ENCODE results near the gene RIPPLY2.
A peak's percentile ranks its signal among the peaks of the same experiment; 100 is the strongest.
"Not testable (repeated sequence)": the region's sequence is repeated elsewhere in the genome, so short reads cannot be mapped to it uniquely, and the experiment has no call there.

Gene RIPPLY2

GRCh38 chr6:83853178-83854000 is at the start of gene RIPPLY2:
TSS of gene RIPPLY2 (plus strand) at chr6:83853360. CDS start at chr6:83853417, 57 bp downstream.
- in situ Hi-C loops (cut with HindIII; ENCODE audit: low pct_ligation_motif_present, low pct_unique_long_range_greater_than_20kb, low sequenced_read_pairs) = no loop called here
- DNase-seq = peak; percentile 3

- DNase-seq; in situ Hi-C loops (cut with HindIII; ENCODE audit: low pct_ligation_motif_present, low pct_unique_long_range_greater_than_20kb, low sequenced_read_pairs): not testable (repeated sequence)
Observed at GRCh38 chr6:83803492-83803891, 49.7 kb upstream of the RIPPLY2 start.

GRCh38 chr6:83804886-83805285 is 48.3 kb upstream of the RIPPLY2 start:
- in situ Hi-C loops (cut with HindIII; ENCODE audit: low pct_ligation_motif_present, low pct_unique_long_range_greater_than_20kb, low sequenced_read_pairs) = no loop called here
- no peak for DNase-seq

- DNase-seq = no peak
- in situ Hi-C loops (cut with HindIII; ENCODE audit: low pct_ligation_motif_present, low pct_unique_long_range_greater_than_20kb, low sequenced_read_pairs) = no loop called here
Observed at GRCh38 chr6:83808005-83808404, 45.2 kb upstream of the RIPPLY2 start.

GRCh38 chr6:83808926-83809325 is 44.2 kb upstream of the RIPPLY2 start:
- in situ Hi-C loops (cut with HindIII; ENCODE audit: low pct_ligation_motif_present, low pct_unique_long_range_greater_than_20kb, low sequenced_read_pairs) = no loop called here
- DNase-seq = no peak

GRCh38 chr6:83812595-83812994 is 40.6 kb upstream of the RIPPLY2 start:
- in situ Hi-C loops (cut with HindIII; ENCODE audit: low pct_ligation_motif_present, low pct_unique_long_range_greater_than_20kb, low sequenced_read_pairs) = no loop called here
- no peak for DNase-seq

GRCh38 chr6:83815631-83816272 is 37.4 kb upstream of the RIPPLY2 start:
- in situ Hi-C loops (cut with HindIII; ENCODE audit: low pct_ligation_motif_present, low pct_unique_long_range_greater_than_20kb, low sequenced_read_pairs) = no loop called here
- DNase-seq = peak; percentile 6

- in situ Hi-C loops (cut with HindIII; ENCODE audit: low pct_ligation_motif_present, low pct_unique_long_range_greater_than_20kb, low sequenced_read_pairs) = no loop called here
- no peak for DNase-seq
Observed at GRCh38 chr6:83822629-83823169, 30.5 kb upstream of the RIPPLY2 start.

GRCh38 chr6:83824388-83824801 is 28.8 kb upstream of the RIPPLY2 start:
- peak; percentile 27 for DNase-seq
- in situ Hi-C loops (cut with HindIII; ENCODE audit: low pct_ligation_motif_present, low pct_unique_long_range_greater_than_20kb, low sequenced_read_pairs) = no loop called here

- DNase-seq = no peak
- in situ Hi-C loops (cut with HindIII; ENCODE audit: low pct_ligation_motif_present, low pct_unique_long_range_greater_than_20kb, low sequenced_read_pairs) = no loop called here
Observed at GRCh38 chr6:83824831-83825230, 28.3 kb upstream of the RIPPLY2 start.

- in situ Hi-C loops (cut with HindIII; ENCODE audit: low pct_ligation_motif_present, low pct_unique_long_range_greater_than_20kb, low sequenced_read_pairs) = no loop called here
- no peak for DNase-seq
Observed at GRCh38 chr6:83827050-83827449, 26.1 kb upstream of the RIPPLY2 start.

GRCh38 chr6:83838727-83839126 is 14.4 kb upstream of the RIPPLY2 start:
- DNase-seq = no peak

GRCh38 chr6:83844170-83844569 is 9.0 kb upstream of the RIPPLY2 start:
- in situ Hi-C loops (cut with HindIII; ENCODE audit: low pct_ligation_motif_present, low pct_unique_long_range_greater_than_20kb, low sequenced_read_pairs) = no loop called here

More at GRCh38 chr6:83838727-83839126, 14.4 kb upstream of the RIPPLY2 start:
- in situ Hi-C loops (cut with HindIII; ENCODE audit: low pct_ligation_motif_present, low pct_unique_long_range_greater_than_20kb, low sequenced_read_pairs) = no loop called here

GRCh38 chr6:83846291-83846690 is 6.9 kb upstream of the RIPPLY2 start:
- no peak for DNase-seq
- in situ Hi-C loops (cut with HindIII; ENCODE audit: low pct_ligation_motif_present, low pct_unique_long_range_greater_than_20kb, low sequenced_read_pairs) = no loop called here

More at GRCh38 chr6:83844170-83844569, 9.0 kb upstream of the RIPPLY2 start:
- DNase-seq = no peak

- in situ Hi-C loops (cut with HindIII; ENCODE audit: low pct_ligation_motif_present, low pct_unique_long_range_greater_than_20kb, low sequenced_read_pairs) = no loop called here
- DNase-seq = no peak
Observed at GRCh38 chr6:83847179-83847578, 6.0 kb upstream of the RIPPLY2 start.

- in situ Hi-C loops (cut with HindIII; ENCODE audit: low pct_ligation_motif_present, low pct_unique_long_range_greater_than_20kb, low sequenced_read_pairs) = no loop called here
- DNase-seq = no peak
Observed at GRCh38 chr6:83849127-83849526, 4.0 kb upstream of the RIPPLY2 start.

- in situ Hi-C loops (cut with HindIII; ENCODE audit: low pct_ligation_motif_present, low pct_unique_long_range_greater_than_20kb, low sequenced_read_pairs) = no loop called here
- no peak for DNase-seq
Observed at GRCh38 chr6:83849610-83850009, 3.5 kb upstream of the RIPPLY2 start.

- in situ Hi-C loops (cut with HindIII; ENCODE audit: low pct_ligation_motif_present, low pct_unique_long_range_greater_than_20kb, low sequenced_read_pairs) = no loop called here
- no peak for DNase-seq
Observed at GRCh38 chr6:83852528-83853177, 507 bp upstream of the RIPPLY2 start.

GRCh38 chr6:83854001-83854501 is 891 bp downstream of the RIPPLY2 start:
- DNase-seq = no peak
- in situ Hi-C loops (cut with HindIII; ENCODE audit: low pct_ligation_motif_present, low pct_unique_long_range_greater_than_20kb, low sequenced_read_pairs) = no loop called here
